ENCODE measurements around the gene LMX1B.
A peak's percentile ranks its signal among the peaks of the same experiment; 100 is the strongest.

GRCh38 chr9:126702151-126703001 is 88.6 kb downstream of the LMX1B start:
- TF ChIP-seq POLR2AphosphoS5 (IDR thresholded peaks at IDR 0.05) = no peak
- peak in 9 of 11 experiments; percentile 25 to 76 (median 58) for TF ChIP-seq CTCF (IDR thresholded peaks at IDR 0.05 in 8 of 11, conservative IDR thresholded peaks at IDR 0.05 in 3 of 11)

All from spleen (tissue), 7 donors.